Measurements from ENCODE around the gene DMXL1.
"Not testable (repeated sequence)": the region's sequence is repeated elsewhere in the genome, so short reads cannot be mapped to it uniquely, and the experiment has no call there.

DMXL1 gene

GRCh38 chr5:119200795-119201194, 129.9 kb downstream of the DMXL1 start:
- no peak for DNase-seq (ENCODE audit: low spot score)

- no peak for DNase-seq (ENCODE audit: low spot score)
These were observed 136.2 kb downstream of the DMXL1 start for GRCh38 chr5:119207105-119207504.

- no peak for DNase-seq (ENCODE audit: low spot score)
These were observed 141.1 kb downstream of the DMXL1 start for GRCh38 chr5:119212026-119212425.

GRCh38 chr5:119212676-119213075, 141.8 kb downstream of the DMXL1 start:
- DNase-seq (ENCODE audit: low spot score), result no peak

GRCh38 chr5:119217183-119217582, 146.3 kb downstream of the DMXL1 start:
- no peak for DNase-seq (ENCODE audit: low spot score)

GRCh38 chr5:119218830-119219782, 148.2 kb downstream of the DMXL1 start:
- no peak for DNase-seq (ENCODE audit: low spot score)

GRCh38 chr5:119220576-119221197, 149.8 kb downstream of the DMXL1 start:
- no peak for DNase-seq (ENCODE audit: low spot score)

GRCh38 chr5:119221330-119221729, 150.4 kb downstream of the DMXL1 start:
- DNase-seq (ENCODE audit: low spot score), result no peak

- no peak for DNase-seq (ENCODE audit: low spot score)
These were observed 159.1 kb downstream of the DMXL1 start for GRCh38 chr5:119229950-119230349.

- DNase-seq (ENCODE audit: low spot score), result no peak
These were observed 167.6 kb downstream of the DMXL1 start for GRCh38 chr5:119238265-119239118.

GRCh38 chr5:119239119-119239417, 168.2 kb downstream of the DMXL1 start:
- DNase-seq (ENCODE audit: low spot score), result no peak

GRCh38 chr5:119239826-119240225, 168.9 kb downstream of the DMXL1 start:
- DNase-seq (ENCODE audit: low spot score), result not testable (repeated sequence)

- no peak for DNase-seq (ENCODE audit: low spot score)
These were observed 173.0 kb downstream of the DMXL1 start for GRCh38 chr5:119243888-119244287.

- DNase-seq (ENCODE audit: low spot score), result no peak
These were observed 180.3 kb downstream of the DMXL1 start for GRCh38 chr5:119250946-119251901.

GRCh38 chr5:119255571-119256356, 184.9 kb downstream of the DMXL1 start:
- DNase-seq (ENCODE audit: low spot score), result no peak

GRCh38 chr5:119257613-119258012, 186.7 kb downstream of the DMXL1 start:
- DNase-seq (ENCODE audit: low spot score), result no peak

- no peak for DNase-seq (ENCODE audit: low spot score)
These were observed 192.8 kb downstream of the DMXL1 start for GRCh38 chr5:119263639-119264038.

GRCh38 chr5:119264186-119264585, 193.3 kb downstream of the DMXL1 start:
- DNase-seq (ENCODE audit: low spot score), result no peak

GRCh38 chr5:119267958-119268386, 197.1 kb downstream of the DMXL1 start:
- peak; percentile 98 for DNase-seq (ENCODE audit: low spot score)

GRCh38 chr5:119268387-119269060, 197.6 kb downstream of the DMXL1 start:
- DNase-seq (ENCODE audit: low spot score), result peak; percentile 91
